ENCODE data around the gene TMEM259. TPM values are rescaled to one million over a fixed set of nuclear protein-coding genes. Genes with fewer than 3 reads are reported as not detected.

The TMEM259 gene
- total and polyA plus RNA-seq, 2 experiments from 2014 or later, result 82.8 to 196 TPM

- Histone ChIP-seq H3K4me2 (peak within 1 kb of the TSS; percentile 85), H3F3A (replicated peaks; ENCODE audit: low read depth) (peaks cover 22% of the 10 kb centered on the region), H3K4me1 (ENCODE audit: insufficient read depth) (peaks cover 8% of the 10 kb centered on the region; the same call in 1 of the 2 replicates), H3K27ac (ENCODE audit: low read depth) (no peak within 1 kb of the TSS), H3K79me2 (replicated peaks; ENCODE audit: insufficient read depth) (no peaks in the 10 kb centered on the region), H3K36me3 (ENCODE audit: insufficient read depth) (no peaks in the 10 kb centered on the region), H4K20me1 (replicated peaks; ENCODE audit: insufficient read depth) (0 out of 2 replicates have a peak, but pooled peaks cover under 1% of the 10 kb centered on the region), H3K4me3 (peak within 1 kb of the TSS; percentile 64), H3K27me3 (ENCODE audit: insufficient read depth) (peaks cover 17% of the 10 kb centered on the region), H3K9me2 (ENCODE audit: insufficient read depth) (no peaks in the 10 kb centered on the region), H2AFZ (peak within 1 kb of the TSS; percentile 59; the same call in 1 of the 2 replicates)
- ATAC-seq, result peak; percentile 5
- DNase-seq (ENCODE audit: low spot score), result peak; percentile 68
- Mint-ChIP-seq H3K27ac (no peak within 1 kb of the TSS), H3K27me3 (ENCODE audit: insufficient read depth, low read depth, poor library complexity) (peaks cover 27% of the 10 kb centered on the region), H3K4me3 (peak within 1 kb of the TSS; percentile 64), H3K4me1 (peaks cover 24% of the 10 kb centered on the region), H3K36me3 (ENCODE audit: low read depth) (peaks cover 3% of the 10 kb centered on the region; the same call in 1 of the 3 replicates), H3K9me3 (peaks cover 7% of the 10 kb centered on the region; the same call in 2 of the 3 replicates)
- no peak for TF ChIP-seq EZH2 (IDR thresholded peaks at IDR 0.05; ENCODE audit: low read depth, unreplicated experiment)
- TF ChIP-seq ZNF331 (CRISPR knock-in tag; IDR thresholded peaks at IDR 0.05; ENCODE audit: low read depth), result no peak
- no peak for TF ChIP-seq CTCF (conservative IDR thresholded peaks at IDR 0.05; ENCODE audit: low read depth in 2 of 2)
- peak; percentile 35; the same call in 1 of the 2 replicates for TF ChIP-seq CREB1 (CRISPR knock-in tag; IDR thresholded peaks at IDR 0.05; ENCODE audit: low read depth)
These were observed 45.9 kb upstream of the TMEM259 start, which contains the start of gene ARHGAP45 for GRCh38 chr19:1066748-1067340. Gene ARHGAP45, plus strand, starts transcription at chr19:1067167. Its CDS starts 239 bp downstream, at chr19:1067406.

- Histone ChIP-seq H3K4me3 (peak overlapping the region; percentile 64), H3K27ac (ENCODE audit: low read depth) (no peak overlapping the region), H3K4me2 (peak overlapping the region; percentile 85), H2AFZ (no peak overlapping the region), H4K20me1 (replicated peaks; ENCODE audit: insufficient read depth) (no peaks in the 10 kb centered on the region), H3K27me3 (ENCODE audit: insufficient read depth) (peaks cover 14% of the 10 kb centered on the region), H3F3A (replicated peaks; ENCODE audit: low read depth) (peaks cover 18% of the 10 kb centered on the region), H3K4me1 (ENCODE audit: insufficient read depth) (peaks cover 8% of the 10 kb centered on the region; the same call in 1 of the 2 replicates), H3K9me2 (ENCODE audit: insufficient read depth) (no peaks in the 10 kb centered on the region), H3K79me2 (replicated peaks; ENCODE audit: insufficient read depth) (no peaks in the 10 kb centered on the region), H3K36me3 (ENCODE audit: insufficient read depth) (no peaks in the 10 kb centered on the region)
- Mint-ChIP-seq H3K4me3 (peak overlapping the region; percentile 59), H3K9me3 (peaks cover 7% of the 10 kb centered on the region; the same call in 2 of the 3 replicates), H3K27me3 (ENCODE audit: insufficient read depth, low read depth, poor library complexity) (peaks cover 24% of the 10 kb centered on the region), H3K36me3 (ENCODE audit: low read depth) (no peaks in the 10 kb centered on the region), H3K27ac (no peak overlapping the region), H3K4me1 (peaks cover 21% of the 10 kb centered on the region)
- no peak for ATAC-seq
- no peak for TF ChIP-seq ZNF114 (CRISPR knock-in tag; IDR thresholded peaks at IDR 0.05)
- no peak for TF ChIP-seq NANOG (IDR thresholded peaks at IDR 0.05; ENCODE audit: borderline replicate concordance)
- TF ChIP-seq EZH2phosphoT487 (IDR thresholded peaks at IDR 0.05; ENCODE audit: unreplicated experiment), result no peak
- TF ChIP-seq ZNF462 (CRISPR knock-in tag; IDR thresholded peaks at IDR 0.05), result no peak
- TF ChIP-seq EZH2 (IDR thresholded peaks at IDR 0.05; ENCODE audit: low read depth, unreplicated experiment), result no peak
- TF ChIP-seq CTCF (conservative IDR thresholded peaks at IDR 0.05; ENCODE audit: low read depth in 2 of 2), result no peak
- peak; percentile 62 for DNase-seq (ENCODE audit: low spot score)
These were observed 45.4 kb upstream of the TMEM259 start for GRCh38 chr19:1066251-1066747.

Measured in GM23338 (cell line).